ENCODE measurements around the gene CDC42BPB.

DNA sequence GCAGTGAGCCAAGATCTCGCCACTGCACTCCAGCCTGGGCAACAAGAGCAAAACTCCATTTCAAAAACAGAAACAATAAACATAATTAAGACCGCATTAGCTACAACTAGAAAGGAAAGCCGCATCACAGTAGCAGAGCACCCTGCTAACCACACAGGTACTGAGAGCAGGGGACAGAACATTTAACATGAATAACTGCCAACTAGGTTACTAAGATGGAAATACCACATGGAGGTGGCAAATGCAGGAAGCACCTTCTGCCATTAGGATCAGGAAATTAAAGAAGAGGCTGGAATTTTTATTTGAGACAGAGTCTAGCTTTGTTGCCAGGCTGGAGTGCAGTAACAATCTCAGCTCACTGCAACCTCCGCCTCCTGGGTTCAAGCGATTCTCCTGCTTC, 41.9 kb downstream of the CDC42BPB start:
- TF ChIP-seq, protein P1, sequence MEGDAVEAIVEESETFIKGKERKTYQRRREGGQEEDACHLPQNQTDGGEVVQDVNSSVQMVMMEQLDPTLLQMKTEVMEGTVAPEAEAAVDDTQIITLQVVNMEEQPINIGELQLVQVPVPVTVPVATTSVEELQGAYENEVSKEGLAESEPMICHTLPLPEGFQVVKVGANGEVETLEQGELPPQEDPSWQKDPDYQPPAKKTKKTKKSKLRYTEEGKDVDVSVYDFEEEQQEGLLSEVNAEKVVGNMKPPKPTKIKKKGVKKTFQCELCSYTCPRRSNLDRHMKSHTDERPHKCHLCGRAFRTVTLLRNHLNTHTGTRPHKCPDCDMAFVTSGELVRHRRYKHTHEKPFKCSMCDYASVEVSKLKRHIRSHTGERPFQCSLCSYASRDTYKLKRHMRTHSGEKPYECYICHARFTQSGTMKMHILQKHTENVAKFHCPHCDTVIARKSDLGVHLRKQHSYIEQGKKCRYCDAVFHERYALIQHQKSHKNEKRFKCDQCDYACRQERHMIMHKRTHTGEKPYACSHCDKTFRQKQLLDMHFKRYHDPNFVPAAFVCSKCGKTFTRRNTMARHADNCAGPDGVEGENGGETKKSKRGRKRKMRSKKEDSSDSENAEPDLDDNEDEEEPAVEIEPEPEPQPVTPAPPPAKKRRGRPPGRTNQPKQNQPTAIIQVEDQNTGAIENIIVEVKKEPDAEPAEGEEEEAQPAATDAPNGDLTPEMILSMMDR (conservative IDR thresholded peaks at IDR 0.05 in 1 of 2, IDR thresholded peaks at IDR 0.05 in 1 of 2; ENCODE audit: low read depth in 1 of 2, low read length in 2 of 2) = no peak
- TF ChIP-seq EZH2 (IDR thresholded peaks at IDR 0.05; ENCODE audit: low read length, missing control alignments) = no peak

All from fibroblast of lung (primary cell).